ENCODE measurements around the gene SYCE3. TPM values are rescaled to one million over a fixed set of nuclear protein-coding genes. Genes with fewer than 3 reads are reported as not detected.

Gene SYCE3
- total RNA-seq, 1 donor from 2014 or later = not detected

DNA sequence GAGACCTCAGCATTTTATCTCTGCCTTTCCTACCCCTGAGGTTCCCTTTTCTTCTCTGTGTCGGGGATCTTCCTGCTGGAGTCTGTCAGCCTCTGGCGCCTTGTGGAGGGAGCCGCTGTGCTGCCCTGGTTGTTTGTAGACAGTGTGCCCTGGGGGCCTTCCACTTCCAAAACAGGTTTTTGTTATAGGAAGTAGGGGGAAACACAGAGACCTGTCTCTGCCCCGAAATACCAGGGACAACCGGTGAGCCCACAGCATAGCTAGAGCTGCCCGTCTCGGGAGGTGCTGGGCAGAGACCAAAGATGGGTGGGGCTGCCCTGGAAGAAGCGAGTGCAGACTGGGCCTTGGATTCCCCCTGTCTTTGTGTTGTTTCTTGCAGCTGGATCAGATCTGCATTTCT lies 46.7 kb downstream of the SYCE3 start:
- Histone ChIP-seq H3K9ac (ENCODE audit: low read depth in 1 of 3, low read length in 3 of 3) (no peak overlapping the region), H3K9me3 (ENCODE audit: control insufficient read depth in 3 of 3, low read length in 3 of 3) (no peaks in the 10 kb centered on the region), H3K27ac (ENCODE audit: low read depth, low read length) (no peak overlapping the region), H3K36me3 (ENCODE audit: control insufficient read depth in 3 of 3, insufficient read depth in 3 of 3, low read length in 3 of 3) (peaks cover 32 to 44% (median 37%) of the 10 kb centered on the region in 3 donors), H3K4me3 (ENCODE audit: low read length in 3 of 3) (no peak overlapping the region), H3K4me1 (ENCODE audit: control insufficient read depth in 3 of 3, insufficient read depth in 3 of 3, low read length in 3 of 3) (no peaks in the 10 kb centered on the region), H3K27me3 (ENCODE audit: control insufficient read depth in 3 of 3, insufficient read depth in 3 of 3, low read length in 3 of 3) (no peaks in the 10 kb centered on the region)

DNA sequence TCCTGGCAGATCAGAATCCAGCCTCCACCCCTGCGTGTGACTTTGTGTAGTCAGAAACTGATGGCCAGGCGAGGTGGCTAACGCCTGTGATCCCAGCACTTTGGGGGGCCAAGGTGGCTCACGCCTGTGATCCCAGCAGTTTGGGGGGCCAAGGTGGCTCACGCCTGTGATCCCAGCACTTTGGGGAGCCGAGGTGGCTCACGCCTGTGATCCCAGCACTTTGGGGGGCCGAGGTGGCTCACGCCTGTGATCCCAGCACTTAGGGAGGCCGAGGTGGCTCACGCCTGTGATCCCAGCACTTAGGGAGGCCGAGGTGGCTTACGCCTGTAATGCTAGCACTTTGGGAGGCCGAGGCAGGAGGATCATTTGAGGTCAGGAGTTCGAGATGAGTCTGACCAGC lies 49.5 kb downstream of the SYCE3 start:
- peaks cover 11 to 13% (median 12%) of the 10 kb centered on the region in 3 donors for H3K4me1 ChIP-seq (ENCODE audit: control insufficient read depth in 3 of 3, insufficient read depth in 3 of 3, low read length in 3 of 3)
- no peak overlapping the region for H3K4me3 ChIP-seq (ENCODE audit: low read length in 3 of 3)
- H3K9me3 ChIP-seq (ENCODE audit: control insufficient read depth in 3 of 3, low read length in 3 of 3) = no peaks in the 10 kb centered on the region
- no peaks in the 10 kb centered on the region for H3K27me3 ChIP-seq (ENCODE audit: control insufficient read depth in 3 of 3, insufficient read depth in 3 of 3, low read length in 3 of 3)
- H3K9ac ChIP-seq (ENCODE audit: low read depth in 1 of 3, low read length in 3 of 3) = no peak overlapping the region
- H3K36me3 ChIP-seq (ENCODE audit: control insufficient read depth in 3 of 3, insufficient read depth in 3 of 3, low read length in 3 of 3) = peaks cover 22 to 30% (median 25%) of the 10 kb centered on the region in 3 donors
- H3K27ac ChIP-seq (ENCODE audit: low read depth, low read length) = no peak overlapping the region

DNA sequence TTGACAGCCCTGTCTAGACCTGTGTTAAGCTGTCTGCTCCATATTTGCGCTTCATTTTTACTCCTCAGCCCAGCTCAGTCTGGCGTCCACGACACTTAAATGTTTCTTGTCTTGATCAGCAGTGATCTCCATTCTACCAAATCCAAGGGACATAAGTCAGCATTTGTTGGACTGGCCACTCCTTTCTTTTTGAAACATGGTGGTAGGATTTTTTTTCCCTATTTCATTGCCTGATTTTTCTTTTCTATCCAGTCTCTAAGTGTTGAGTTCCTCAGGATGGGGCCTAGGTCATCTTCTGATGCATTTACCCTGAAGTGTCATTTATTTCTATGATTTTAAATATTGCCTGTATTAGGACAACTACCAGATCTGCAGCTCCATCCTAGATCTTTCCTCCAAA lies 53.8 kb downstream of the SYCE3 start:
- H3K27me3 ChIP-seq (ENCODE audit: control insufficient read depth in 3 of 3, insufficient read depth in 3 of 3, low read length in 3 of 3) = no peaks in the 10 kb centered on the region
- peak overlapping the region; percentile 81 to 83 (median 81) for H3K9ac ChIP-seq (ENCODE audit: low read depth in 1 of 3, low read length in 3 of 3)
- no peaks in the 10 kb centered on the region for H3K9me3 ChIP-seq (ENCODE audit: control insufficient read depth in 3 of 3, low read length in 3 of 3)
- peak overlapping the region; percentile 92 to 94 (median 93) for H3K4me3 ChIP-seq (ENCODE audit: low read length in 3 of 3)
- peaks cover 22 to 32% (median 23%) of the 10 kb centered on the region in 3 donors for H3K4me1 ChIP-seq (ENCODE audit: control insufficient read depth in 3 of 3, insufficient read depth in 3 of 3, low read length in 3 of 3)
- peaks cover 12 to 19% (median 17%) of the 10 kb centered on the region in 3 donors for H3K36me3 ChIP-seq (ENCODE audit: control insufficient read depth in 3 of 3, insufficient read depth in 3 of 3, low read length in 3 of 3)
- H3K27ac ChIP-seq (ENCODE audit: low read depth, low read length) = peak overlapping the region; percentile 83

DNA sequence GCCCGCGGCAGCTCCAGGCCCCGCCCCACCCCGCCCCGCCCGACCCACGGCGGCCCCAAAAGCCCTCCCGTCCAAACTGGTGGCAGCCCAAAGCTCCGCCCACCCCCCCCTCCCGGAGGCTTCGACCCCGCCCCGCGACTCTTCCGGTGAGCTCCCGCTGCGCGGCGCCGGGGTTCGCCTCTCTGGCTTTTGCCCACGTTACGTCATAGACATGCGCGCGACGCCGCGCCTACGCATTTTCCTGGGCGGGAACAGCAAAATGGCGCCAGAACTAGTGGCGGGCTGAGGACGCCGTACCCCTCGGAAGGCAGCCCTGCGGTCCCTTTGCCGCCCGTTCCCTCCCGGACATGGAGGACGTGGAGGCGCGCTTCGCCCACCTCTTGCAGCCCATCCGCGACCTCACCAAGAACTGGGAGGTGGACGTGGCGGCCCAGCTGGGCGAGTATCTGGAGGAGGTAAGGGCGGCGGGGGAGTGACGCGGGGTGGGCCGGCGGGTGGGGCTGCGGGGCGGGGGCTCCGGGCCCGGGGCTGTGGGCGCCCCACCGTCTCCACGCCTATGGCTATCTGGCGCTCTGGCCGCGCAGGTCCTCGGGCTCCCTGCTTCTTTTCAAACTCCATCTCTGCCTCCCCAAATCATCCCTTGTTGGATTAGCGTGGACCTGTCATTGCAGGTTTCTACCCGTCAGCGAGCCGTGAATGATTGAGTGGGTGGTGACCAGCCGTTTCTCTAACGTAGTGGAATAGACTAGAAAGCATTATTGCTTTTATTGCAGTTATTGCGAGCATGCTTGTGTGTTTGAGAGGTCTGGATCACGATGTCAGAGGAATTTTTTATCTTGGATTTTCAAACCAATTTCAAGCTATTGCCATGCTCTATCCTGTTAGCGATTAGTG lies 54.5 kb downstream of the SYCE3 start, which contains the start of gene NCAPH2:
NCAPH2 (plus strand) TSS at position 234 of the 894 bp plus-strand sequence; CDS start at position 348, 114 bp downstream.
- Histone ChIP-seq H3K27ac (ENCODE audit: low read depth, low read length) (peak within 1 kb of the TSS; percentile 89), H3K4me1 (ENCODE audit: control insufficient read depth in 3 of 3, insufficient read depth in 3 of 3, low read length in 3 of 3) (peaks cover 22 to 32% (median 23%) of the 10 kb centered on the region in 3 donors), H3K27me3 (ENCODE audit: control insufficient read depth in 3 of 3, insufficient read depth in 3 of 3, low read length in 3 of 3) (no peaks in the 10 kb centered on the region), H3K9ac (ENCODE audit: low read depth in 1 of 3, low read length in 3 of 3) (peak within 1 kb of the TSS; percentile 84 to 97 (median 97)), H3K9me3 (ENCODE audit: control insufficient read depth in 3 of 3, low read length in 3 of 3) (no peaks in the 10 kb centered on the region), H3K36me3 (ENCODE audit: control insufficient read depth in 3 of 3, insufficient read depth in 3 of 3, low read length in 3 of 3) (peaks cover 13 to 19% (median 17%) of the 10 kb centered on the region in 3 donors), H3K4me3 (ENCODE audit: low read length in 3 of 3) (peak within 1 kb of the TSS; percentile 94 to 96 (median 94))

DNA sequence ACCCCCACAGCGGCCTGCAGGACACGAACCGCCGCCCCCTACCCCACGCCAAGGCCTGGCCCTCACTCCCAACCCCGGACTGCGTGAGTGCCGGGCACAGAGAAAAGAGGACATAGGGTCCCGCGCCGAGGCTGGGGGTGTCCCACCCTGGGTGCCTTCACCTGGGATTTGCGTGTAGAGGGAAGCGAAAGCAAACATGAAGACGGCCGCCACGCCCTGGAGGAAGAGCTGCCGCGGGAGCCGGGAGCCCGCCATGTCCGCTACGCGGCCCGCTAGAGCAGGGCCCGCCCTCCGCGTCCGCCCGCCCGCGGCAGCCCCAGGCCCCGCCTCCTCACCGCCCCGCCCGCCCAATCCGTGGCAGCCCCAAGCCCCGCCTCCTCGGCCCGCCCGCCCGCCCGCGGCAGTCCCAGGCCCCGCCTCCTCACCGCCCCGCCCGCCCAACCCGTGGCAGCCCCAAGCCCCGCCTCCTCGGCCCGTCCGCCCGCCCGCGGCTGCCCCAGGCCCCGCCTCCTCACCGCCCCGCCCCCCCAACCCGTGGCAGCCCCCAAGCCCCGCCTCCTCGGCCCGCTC lies 55.2 kb downstream of the SYCE3 start, which contains the start of gene LMF2:
LMF2 (minus strand) TSS at position 282 of the 570 bp plus-strand sequence; CDS start at position 255, 27 bp downstream.
- no peaks in the 10 kb centered on the region for H3K27me3 ChIP-seq (ENCODE audit: control insufficient read depth in 3 of 3, insufficient read depth in 3 of 3, low read length in 3 of 3)
- H3K4me1 ChIP-seq (ENCODE audit: control insufficient read depth in 3 of 3, insufficient read depth in 3 of 3, low read length in 3 of 3) = peaks cover 22 to 32% (median 23%) of the 10 kb centered on the region in 3 donors

DNA sequence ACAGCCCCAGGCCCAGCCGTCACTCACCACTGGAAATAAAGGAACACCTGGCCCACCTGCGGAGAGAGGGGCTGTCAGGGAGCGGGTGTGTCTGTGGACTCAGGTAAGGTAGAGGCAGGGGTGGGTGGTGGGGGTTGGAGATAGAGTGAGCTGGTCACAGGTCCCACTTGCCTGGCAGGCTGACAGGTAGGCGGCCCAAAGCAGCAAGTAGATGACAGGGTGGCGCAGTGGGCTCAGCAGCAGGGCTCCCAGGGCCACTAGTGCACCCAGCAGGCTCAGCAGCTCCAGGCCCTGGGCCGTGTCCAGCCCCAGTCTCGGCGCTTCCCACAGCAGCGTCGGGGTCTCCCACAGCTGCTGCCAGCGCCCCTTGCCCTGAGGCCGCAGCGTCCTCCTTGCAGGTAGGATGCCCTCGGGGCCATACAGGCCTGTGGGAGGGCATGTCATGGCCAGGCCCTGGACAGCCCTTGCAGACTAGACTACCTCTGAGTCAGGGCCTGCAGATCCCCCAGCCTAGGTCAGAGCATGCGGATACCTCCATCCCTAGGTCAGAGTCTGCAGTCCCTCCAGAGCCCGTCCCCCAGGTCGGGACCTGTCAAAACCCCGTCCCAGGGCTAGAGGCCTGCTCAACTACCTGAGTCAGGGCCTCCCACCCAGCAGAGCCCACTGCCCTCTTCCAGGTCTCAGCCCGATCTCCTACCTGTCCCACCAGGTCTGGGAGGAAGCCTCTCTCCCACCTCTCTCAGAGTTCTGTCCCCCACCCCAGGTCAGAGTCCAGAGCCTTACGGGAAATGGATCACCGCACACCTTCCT lies 55.9 kb downstream of the SYCE3 start:
- Histone ChIP-seq H3K4me1 (ENCODE audit: control insufficient read depth in 3 of 3, insufficient read depth in 3 of 3, low read length in 3 of 3) (peaks cover 22 to 32% (median 23%) of the 10 kb centered on the region in 3 donors), H3K27ac (ENCODE audit: low read depth, low read length) (peak overlapping the region; percentile 89), H3K27me3 (ENCODE audit: control insufficient read depth in 3 of 3, insufficient read depth in 3 of 3, low read length in 3 of 3) (no peaks in the 10 kb centered on the region), H3K9ac (ENCODE audit: low read depth in 1 of 3, low read length in 3 of 3) (peak overlapping the region; percentile 84 to 97 (median 97)), H3K4me3 (ENCODE audit: low read length in 3 of 3) (peak overlapping the region; percentile 93 to 96 (median 94)), H3K9me3 (ENCODE audit: control insufficient read depth in 3 of 3, low read length in 3 of 3) (no peaks in the 10 kb centered on the region), H3K36me3 (ENCODE audit: control insufficient read depth in 3 of 3, insufficient read depth in 3 of 3, low read length in 3 of 3) (peaks cover 12 to 24% (median 23%) of the 10 kb centered on the region in 3 donors)

More for the DNA sequence above, 55.2 kb downstream of the SYCE3 start, which contains the start of gene LMF2:
- H3K9me3 ChIP-seq (ENCODE audit: control insufficient read depth in 3 of 3, low read length in 3 of 3) = no peaks in the 10 kb centered on the region
- H3K4me3 ChIP-seq (ENCODE audit: low read length in 3 of 3) = peak within 1 kb of the TSS; percentile 94 to 96 (median 94)
- peaks cover 13 to 21% (median 20%) of the 10 kb centered on the region in 3 donors for H3K36me3 ChIP-seq (ENCODE audit: control insufficient read depth in 3 of 3, insufficient read depth in 3 of 3, low read length in 3 of 3)
- H3K27ac ChIP-seq (ENCODE audit: low read depth, low read length) = peak within 1 kb of the TSS; percentile 89
- peak within 1 kb of the TSS; percentile 84 to 97 (median 97) for H3K9ac ChIP-seq (ENCODE audit: low read depth in 1 of 3, low read length in 3 of 3)

- Histone ChIP-seq H3K27me3 (ENCODE audit: control insufficient read depth in 3 of 3, insufficient read depth in 3 of 3, low read length in 3 of 3) (no peaks in the 10 kb centered on the region), H3K9ac (ENCODE audit: low read depth in 1 of 3, low read length in 3 of 3) (peak overlapping the region in 1 of 3 donors; percentile 97), H3K9me3 (ENCODE audit: control insufficient read depth in 3 of 3, low read length in 3 of 3) (no peaks in the 10 kb centered on the region), H3K4me1 (ENCODE audit: control insufficient read depth in 3 of 3, insufficient read depth in 3 of 3, low read length in 3 of 3) (peaks cover 22 to 32% (median 23%) of the 10 kb centered on the region in 3 donors), H3K27ac (ENCODE audit: low read depth, low read length) (no peak overlapping the region), H3K36me3 (ENCODE audit: control insufficient read depth in 3 of 3, insufficient read depth in 3 of 3, low read length in 3 of 3) (peaks cover 12 to 24% (median 23%) of the 10 kb centered on the region in 3 donors), H3K4me3 (ENCODE audit: low read length in 3 of 3) (no peak overlapping the region)
Observed at GRCh38 chr22:50505776-50506610, 56.7 kb downstream of the SYCE3 start.

GRCh38 chr22:50505276-50505775 lies 57.4 kb downstream of the SYCE3 start:
- H3K9me3 ChIP-seq (ENCODE audit: control insufficient read depth in 3 of 3, low read length in 3 of 3) = no peaks in the 10 kb centered on the region
- no peak overlapping the region for H3K9ac ChIP-seq (ENCODE audit: low read depth in 1 of 3, low read length in 3 of 3)
- H3K27me3 ChIP-seq (ENCODE audit: control insufficient read depth in 3 of 3, insufficient read depth in 3 of 3, low read length in 3 of 3) = no peaks in the 10 kb centered on the region
- no peak overlapping the region for H3K27ac ChIP-seq (ENCODE audit: low read depth, low read length)
- H3K4me1 ChIP-seq (ENCODE audit: control insufficient read depth in 3 of 3, insufficient read depth in 3 of 3, low read length in 3 of 3) = peaks cover 22 to 32% (median 23%) of the 10 kb centered on the region in 3 donors
- peaks cover 12 to 24% (median 23%) of the 10 kb centered on the region in 3 donors for H3K36me3 ChIP-seq (ENCODE audit: control insufficient read depth in 3 of 3, insufficient read depth in 3 of 3, low read length in 3 of 3)
- no peak overlapping the region for H3K4me3 ChIP-seq (ENCODE audit: low read length in 3 of 3)
